ENCODE data around the gene LATS2. TPM values are rescaled to one million over a fixed set of nuclear protein-coding genes. Genes with fewer than 3 reads are reported as not detected.

Gene LATS2
- total RNA-seq, 3 donors from 2014 or later, result 0.71 to 1.3 (median 1.2) TPM

DNA sequence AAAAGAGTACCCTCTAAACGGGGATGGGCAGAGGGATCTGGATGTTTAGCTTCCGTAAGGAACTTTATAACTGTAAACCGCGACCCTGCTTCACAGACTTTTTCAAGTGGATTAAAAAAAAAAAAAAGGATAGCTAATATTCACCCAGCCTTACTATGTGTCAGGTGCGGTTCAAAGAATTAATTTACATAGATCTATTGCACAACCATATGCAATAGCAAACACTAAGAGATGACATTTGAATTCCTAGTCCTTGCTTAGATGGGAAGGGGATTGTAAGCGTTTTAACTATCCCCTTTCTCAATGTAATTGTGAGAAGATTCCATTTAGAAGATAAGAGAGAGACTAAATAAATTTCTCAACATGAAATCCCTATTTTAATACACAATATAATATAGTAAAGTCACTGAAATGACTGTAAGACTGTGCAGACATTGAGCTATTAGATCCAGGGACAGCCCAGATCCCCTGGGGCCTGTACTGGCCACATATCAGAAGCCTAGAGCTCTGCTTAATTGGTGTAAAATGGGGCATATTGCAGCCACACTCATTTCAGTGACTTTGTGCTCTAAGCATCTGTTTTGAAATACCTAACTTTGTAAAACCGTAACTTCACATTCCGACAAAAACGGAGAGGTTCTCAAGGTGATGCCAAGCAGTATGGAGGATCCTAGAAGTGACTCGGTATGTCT, 13.6 kb downstream of the LATS2 start:
- Mint-ChIP-seq H3K9me3 (no peaks in the 10 kb centered on the region), H3K4me1 (ENCODE audit: low read depth) (no peaks in the 10 kb centered on the region), H3K36me3 (ENCODE audit: insufficient read depth) (no peaks in the 10 kb centered on the region), H3K27me3 (ENCODE audit: low read depth) (peaks cover 3% of the 10 kb centered on the region), H3K4me3 (no peak overlapping the region)
- ATAC-seq (no peak), DNase-seq (no peak)

DNA sequence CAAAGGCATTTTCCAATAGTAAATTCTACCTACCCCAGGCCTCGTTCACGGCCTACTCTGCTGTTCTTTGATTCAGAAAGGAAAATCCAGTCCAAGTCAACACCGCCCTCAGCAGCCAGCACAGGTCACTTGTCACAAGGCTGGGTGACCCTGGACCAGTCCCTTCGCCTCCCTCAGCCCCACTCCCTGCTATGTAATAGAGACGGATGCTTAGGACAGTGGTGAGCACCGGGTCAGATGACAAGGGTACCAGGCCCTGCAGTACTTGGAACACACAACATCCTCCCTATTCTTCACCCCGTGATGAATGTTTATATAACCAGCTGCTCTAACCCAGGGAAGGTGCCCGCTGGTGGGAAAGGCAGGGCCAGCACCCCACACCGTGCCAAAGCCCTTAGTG, 14.3 kb downstream of the LATS2 start:
- Mint-ChIP-seq H3K4me1 (ENCODE audit: low read depth) (no peaks in the 10 kb centered on the region), H3K36me3 (ENCODE audit: insufficient read depth) (no peaks in the 10 kb centered on the region), H3K4me3 (no peak overlapping the region), H3K9me3 (no peaks in the 10 kb centered on the region), H3K27me3 (ENCODE audit: low read depth) (peaks cover 3% of the 10 kb centered on the region)
- ATAC-seq (no peak), DNase-seq (no peak)

DNA sequence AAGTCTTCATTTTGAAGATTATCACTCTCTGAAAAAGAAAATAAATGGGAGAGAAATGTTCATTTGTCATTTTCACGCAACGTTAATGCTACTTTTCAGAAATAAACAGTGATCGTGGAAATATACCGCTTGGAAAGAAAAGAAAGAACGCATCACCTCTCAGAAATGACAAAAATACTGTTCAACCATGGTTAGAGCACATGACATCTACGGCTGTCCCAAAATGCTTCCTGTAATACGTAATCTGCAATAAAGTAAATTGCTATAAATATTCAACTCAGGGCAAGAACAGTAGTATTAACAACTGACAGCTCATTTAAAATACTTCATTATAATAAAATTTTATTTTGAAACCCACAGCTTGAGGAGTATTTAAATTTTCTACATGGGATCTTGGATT, 15.2 kb downstream of the LATS2 start:
- Mint-ChIP-seq H3K36me3 (ENCODE audit: insufficient read depth) (no peaks in the 10 kb centered on the region), H3K4me3 (no peak overlapping the region), H3K4me1 (ENCODE audit: low read depth) (no peaks in the 10 kb centered on the region), H3K9me3 (no peaks in the 10 kb centered on the region), H3K27me3 (ENCODE audit: low read depth) (peaks cover 3% of the 10 kb centered on the region)
- no peak for DNase-seq
- no peak for ATAC-seq

DNA sequence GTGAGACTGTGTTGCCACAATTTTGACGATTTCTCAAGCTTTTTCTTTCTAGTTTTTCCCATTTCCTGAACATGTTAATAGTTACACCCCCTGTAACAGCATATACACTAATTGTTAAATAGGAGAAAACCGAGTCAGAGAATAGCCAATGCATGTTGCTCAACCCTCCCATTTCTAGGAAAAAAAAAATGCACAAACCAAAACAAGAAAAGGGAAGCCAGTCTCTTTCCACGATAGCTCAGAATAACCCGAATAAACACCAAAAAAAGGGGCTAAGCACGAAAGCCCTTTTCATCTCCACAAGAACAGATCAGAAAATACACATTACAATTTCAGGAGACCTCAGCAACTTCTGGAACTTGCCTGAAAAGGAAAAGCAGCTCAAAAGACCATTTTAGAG, 16.3 kb downstream of the LATS2 start:
- Mint-ChIP-seq H3K27me3 (ENCODE audit: low read depth) (peaks cover 3% of the 10 kb centered on the region), H3K36me3 (ENCODE audit: insufficient read depth) (no peaks in the 10 kb centered on the region), H3K9me3 (no peaks in the 10 kb centered on the region), H3K4me3 (no peak overlapping the region), H3K4me1 (ENCODE audit: low read depth) (no peaks in the 10 kb centered on the region)
- no peak for ATAC-seq
- DNase-seq, result no peak

DNA sequence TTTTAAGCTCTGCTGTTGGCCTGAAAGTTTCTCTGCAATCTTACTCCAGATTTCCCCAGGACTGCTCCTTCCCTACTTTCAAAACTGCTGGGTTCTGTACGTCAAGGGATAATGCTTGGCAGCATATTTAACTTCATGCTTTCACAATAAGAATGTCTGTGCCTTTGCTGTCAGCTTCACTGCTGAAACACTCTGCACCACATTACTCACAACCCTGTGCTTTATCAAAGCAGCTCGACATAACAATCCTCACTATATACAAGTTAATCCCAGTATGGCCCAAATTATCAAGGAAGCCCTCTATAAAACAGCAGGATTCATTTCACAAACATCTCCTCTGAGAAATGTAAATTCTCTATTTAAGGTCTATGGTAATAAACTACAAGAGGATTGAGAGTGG, 17.5 kb downstream of the LATS2 start:
- Mint-ChIP-seq H3K9me3 (no peaks in the 10 kb centered on the region), H3K4me3 (no peak overlapping the region), H3K36me3 (ENCODE audit: insufficient read depth) (no peaks in the 10 kb centered on the region), H3K27me3 (ENCODE audit: low read depth) (peaks cover 3% of the 10 kb centered on the region), H3K4me1 (ENCODE audit: low read depth) (peaks cover 7% of the 10 kb centered on the region)
- ATAC-seq (no peak), DNase-seq (no peak)

DNA sequence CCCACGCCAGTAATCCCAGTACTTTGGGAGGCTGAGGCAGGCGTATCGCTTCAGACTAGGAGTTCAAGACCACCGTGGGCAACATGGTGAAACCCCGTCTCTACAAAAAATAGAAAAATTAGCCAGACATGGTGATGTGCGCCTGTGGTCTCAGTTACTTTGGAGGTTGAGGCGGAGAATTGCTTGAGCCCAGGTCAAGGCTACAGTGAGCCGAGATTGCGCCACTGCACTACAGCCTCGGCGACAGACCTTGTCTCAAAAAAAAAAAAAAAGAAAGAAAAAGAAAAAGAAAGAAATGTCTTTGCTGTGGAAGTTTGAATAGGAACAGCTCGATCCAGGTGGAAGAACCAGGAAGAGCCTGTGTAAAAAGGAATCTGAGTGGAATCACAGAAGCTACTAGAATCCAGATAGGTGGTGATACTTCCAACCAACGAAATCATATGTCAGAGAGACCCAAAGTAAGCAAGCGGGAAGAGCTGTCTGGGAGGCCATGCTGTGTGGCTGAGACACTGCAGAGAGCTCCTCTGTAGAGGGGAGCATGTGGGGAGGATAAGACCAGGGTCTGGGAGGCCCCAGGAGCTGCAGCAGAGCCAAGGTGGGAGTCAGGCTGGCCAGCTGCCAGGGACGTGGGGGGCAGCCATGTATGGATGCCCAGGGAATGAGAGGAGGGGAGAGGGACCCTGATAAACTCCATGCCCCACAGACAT, 21.1 kb downstream of the LATS2 start:
- DNase-seq, result no peak
- Mint-ChIP-seq H3K4me3 (no peak overlapping the region), H3K4me1 (ENCODE audit: low read depth) (peaks cover 11% of the 10 kb centered on the region), H3K9me3 (no peaks in the 10 kb centered on the region), H3K27me3 (ENCODE audit: low read depth) (peaks cover 3% of the 10 kb centered on the region), H3K36me3 (ENCODE audit: insufficient read depth) (no peaks in the 10 kb centered on the region)
- no peak for ATAC-seq

DNA sequence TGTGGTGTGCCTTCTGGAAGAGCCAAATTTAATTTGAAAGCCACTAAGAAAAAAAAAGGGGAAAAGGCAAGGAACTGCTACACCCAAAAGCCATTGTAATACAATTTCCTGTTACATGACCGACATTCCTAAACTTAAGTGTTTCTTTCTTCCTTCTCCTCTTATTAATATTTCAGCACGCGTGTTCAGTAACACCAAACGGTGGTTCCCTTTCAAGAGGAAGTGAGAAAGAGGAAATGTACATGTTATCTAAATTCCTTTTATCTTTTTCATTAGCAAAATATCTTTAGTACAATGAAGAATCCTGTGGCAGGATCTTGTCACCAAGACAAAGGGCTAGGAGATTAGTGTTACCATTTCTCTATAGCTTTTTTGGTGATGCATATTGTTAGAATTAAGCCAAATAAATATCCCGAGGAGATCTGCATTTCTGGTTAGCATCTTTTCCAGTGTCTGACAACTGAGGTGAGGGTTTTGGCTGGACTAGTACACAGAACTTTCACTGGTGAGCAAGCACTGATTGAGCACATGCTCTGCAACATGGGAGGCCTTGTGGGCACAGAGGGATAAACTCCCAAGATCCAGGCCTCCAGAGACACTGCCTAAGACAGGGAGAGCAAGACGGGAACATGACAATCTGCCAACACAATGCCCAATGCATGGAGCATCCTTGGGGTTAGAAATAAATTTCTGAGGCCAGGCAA, 22.1 kb downstream of the LATS2 start:
- H3K4me1 Mint-ChIP-seq (ENCODE audit: low read depth), result peaks cover 12% of the 10 kb centered on the region
- H3K4me3 Mint-ChIP-seq, result no peak overlapping the region
- H3K27me3 Mint-ChIP-seq (ENCODE audit: low read depth), result no peaks in the 10 kb centered on the region
- no peak for DNase-seq
- no peaks in the 10 kb centered on the region for H3K9me3 Mint-ChIP-seq
- no peaks in the 10 kb centered on the region for H3K36me3 Mint-ChIP-seq (ENCODE audit: insufficient read depth)
- no peak for ATAC-seq

DNA sequence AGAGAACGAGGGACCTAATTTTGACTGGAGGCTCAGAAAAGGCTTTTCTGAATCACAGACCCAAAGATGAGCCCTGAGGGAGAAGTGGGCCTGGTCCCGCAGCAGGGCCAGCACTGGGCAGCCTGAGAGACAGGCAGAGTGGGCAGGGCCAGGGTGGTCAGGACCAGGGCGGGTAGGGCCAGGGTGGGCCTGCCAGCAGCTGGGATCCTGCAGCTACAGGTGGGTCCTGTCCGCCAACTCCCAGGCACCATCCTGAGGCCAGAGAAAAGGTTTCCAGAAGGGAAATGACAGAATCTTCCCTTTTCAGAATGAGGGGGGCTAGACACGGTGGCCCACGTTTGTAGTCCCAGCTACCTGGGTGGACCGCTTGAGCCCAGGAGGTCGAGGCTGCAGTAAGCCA, 23.7 kb downstream of the LATS2 start:
- no peaks in the 10 kb centered on the region for H3K27me3 Mint-ChIP-seq (ENCODE audit: low read depth)
- no peak for ATAC-seq

DNA sequence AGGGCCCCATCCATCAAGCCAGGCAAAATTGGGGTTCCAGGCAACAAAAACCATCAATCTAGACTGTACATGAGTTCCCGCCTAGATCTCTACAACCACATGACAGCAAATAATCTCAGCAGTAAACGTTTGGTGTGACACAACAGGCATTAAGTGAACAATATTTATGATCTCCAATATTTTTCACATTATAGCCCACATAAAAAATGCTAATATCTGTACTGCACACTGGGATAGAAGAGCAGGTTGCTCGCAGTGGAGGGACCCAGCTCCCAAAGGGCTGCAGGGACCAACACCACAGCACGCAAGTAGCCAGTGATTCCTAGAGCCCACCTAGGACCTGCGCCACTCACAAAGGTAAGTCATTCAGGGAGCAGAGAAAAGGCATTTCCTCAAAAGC, 25.9 kb downstream of the LATS2 start:
- H3K36me3 Mint-ChIP-seq (ENCODE audit: insufficient read depth), result no peaks in the 10 kb centered on the region
- no peak overlapping the region for H3K4me3 Mint-ChIP-seq
- no peaks in the 10 kb centered on the region for H3K9me3 Mint-ChIP-seq
- no peaks in the 10 kb centered on the region for H3K27me3 Mint-ChIP-seq (ENCODE audit: low read depth)
- DNase-seq, result no peak
- peaks cover 15% of the 10 kb centered on the region for H3K4me1 Mint-ChIP-seq (ENCODE audit: low read depth)
- no peak for ATAC-seq

More for the DNA sequence above, 23.7 kb downstream of the LATS2 start:
- Mint-ChIP-seq H3K36me3 (ENCODE audit: insufficient read depth) (no peaks in the 10 kb centered on the region), H3K4me1 (ENCODE audit: low read depth) (peaks cover 15% of the 10 kb centered on the region), H3K4me3 (no peak overlapping the region), H3K9me3 (no peaks in the 10 kb centered on the region)
- no peak for DNase-seq

DNA sequence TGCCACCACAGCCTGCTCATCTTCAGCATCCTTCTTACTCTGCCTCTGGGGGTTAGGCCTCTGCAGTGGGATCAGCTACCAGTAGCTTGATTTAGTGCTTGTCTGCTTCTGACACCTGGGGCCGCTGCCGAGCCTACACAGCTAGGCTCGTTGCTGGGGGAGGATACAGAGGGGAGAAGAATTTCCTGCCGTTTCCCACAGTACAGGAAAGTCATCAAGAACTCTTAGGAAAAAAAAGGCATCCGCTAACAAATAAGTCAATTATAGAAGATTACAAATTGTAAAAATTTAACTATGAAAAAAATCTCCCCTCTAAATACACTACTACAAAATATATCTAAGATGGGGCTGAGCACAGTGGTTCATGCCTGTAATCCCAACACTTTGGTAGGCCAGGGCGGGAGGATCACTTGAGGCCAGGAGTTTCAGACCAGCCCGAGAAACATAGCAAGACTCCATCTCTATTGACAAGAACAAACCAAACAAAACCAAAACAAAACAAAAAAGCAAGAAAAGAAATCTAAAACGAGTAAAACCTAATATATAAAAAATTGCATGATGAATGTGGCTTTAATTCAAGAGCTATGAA, 26.7 kb downstream of the LATS2 start:
- ATAC-seq, result peak in 1 of 2 donors; percentile 23
- no peaks in the 10 kb centered on the region for H3K9me3 Mint-ChIP-seq
- no peaks in the 10 kb centered on the region for H3K36me3 Mint-ChIP-seq (ENCODE audit: insufficient read depth)
- peaks cover 15% of the 10 kb centered on the region for H3K4me1 Mint-ChIP-seq (ENCODE audit: low read depth)
- H3K27me3 Mint-ChIP-seq (ENCODE audit: low read depth), result no peaks in the 10 kb centered on the region
- no peak for DNase-seq
- no peak overlapping the region for H3K4me3 Mint-ChIP-seq

DNA sequence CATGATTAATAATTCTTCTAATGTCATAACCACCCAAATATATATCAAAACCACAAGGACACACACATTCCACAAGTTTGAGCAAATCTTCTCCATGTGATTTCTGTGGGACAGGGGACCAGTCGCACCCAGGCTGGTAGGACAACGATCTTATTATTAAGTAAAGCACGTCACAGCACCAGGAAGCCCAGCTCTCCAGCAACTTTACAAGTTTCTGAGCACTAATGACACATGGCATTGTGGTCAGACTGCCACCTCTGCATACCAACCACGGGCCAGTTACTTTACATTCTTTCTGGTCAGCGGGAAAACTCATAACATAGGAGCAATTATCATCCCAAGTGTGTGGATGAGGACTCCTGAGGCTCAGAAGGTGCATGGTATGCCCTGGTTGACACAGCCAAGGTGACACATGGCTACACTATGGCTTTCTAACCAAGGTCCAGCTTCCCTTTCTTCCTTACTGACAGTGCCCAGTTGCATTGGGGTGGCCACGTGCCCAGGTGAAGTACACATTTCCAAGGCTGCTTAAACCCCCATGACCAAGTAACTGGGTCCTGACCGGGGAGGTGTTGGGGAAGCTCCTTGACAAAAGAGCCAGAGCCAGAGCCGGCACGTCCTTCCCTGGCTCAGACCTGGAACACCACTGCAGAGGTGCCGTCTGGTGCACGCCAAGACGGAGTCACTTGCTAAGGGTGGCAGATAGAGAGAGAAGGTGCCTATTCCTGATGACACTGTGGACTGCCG, 27.4 kb downstream of the LATS2 start:
- Mint-ChIP-seq H3K36me3 (ENCODE audit: insufficient read depth) (no peaks in the 10 kb centered on the region), H3K27me3 (ENCODE audit: low read depth) (no peaks in the 10 kb centered on the region), H3K9me3 (no peaks in the 10 kb centered on the region), H3K4me1 (ENCODE audit: low read depth) (peaks cover 9% of the 10 kb centered on the region), H3K4me3 (no peak overlapping the region)
- DNase-seq (no peak), ATAC-seq (no peak)

DNA sequence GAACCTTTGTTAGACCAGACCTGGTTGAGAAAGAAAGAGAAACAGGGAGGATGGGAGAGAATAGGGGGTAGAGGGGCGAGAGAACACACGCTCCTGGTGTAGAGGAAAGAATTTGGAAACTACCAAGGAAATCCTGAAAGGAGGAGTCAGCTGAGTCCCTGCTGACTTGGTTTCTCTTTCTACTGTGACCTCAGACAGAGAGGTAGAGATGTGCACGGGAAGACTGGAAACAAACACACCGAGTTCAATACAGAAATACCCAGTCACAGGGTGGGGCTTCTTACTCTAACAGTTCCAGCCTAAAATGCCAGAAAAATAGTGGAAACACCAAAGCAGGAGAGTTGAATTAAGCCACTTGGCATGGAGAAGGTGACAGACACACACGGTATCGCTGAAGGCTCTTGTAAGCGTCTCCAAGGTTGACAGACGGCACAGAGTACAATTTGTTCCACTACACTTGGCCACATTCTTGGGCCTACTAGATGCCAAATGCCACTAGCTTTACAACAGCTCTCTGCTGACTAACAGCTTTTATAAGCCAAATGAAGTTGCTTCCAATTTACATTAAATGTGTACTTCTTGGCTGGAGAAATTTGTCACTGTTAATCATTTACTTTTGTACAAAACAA, 28.1 kb downstream of the LATS2 start:
- Mint-ChIP-seq H3K27me3 (ENCODE audit: low read depth) (no peaks in the 10 kb centered on the region), H3K4me1 (ENCODE audit: low read depth) (peaks cover 7% of the 10 kb centered on the region), H3K4me3 (no peak overlapping the region), H3K9me3 (no peaks in the 10 kb centered on the region), H3K36me3 (ENCODE audit: insufficient read depth) (no peaks in the 10 kb centered on the region)
- no peak for DNase-seq
- ATAC-seq, result no peak

DNA sequence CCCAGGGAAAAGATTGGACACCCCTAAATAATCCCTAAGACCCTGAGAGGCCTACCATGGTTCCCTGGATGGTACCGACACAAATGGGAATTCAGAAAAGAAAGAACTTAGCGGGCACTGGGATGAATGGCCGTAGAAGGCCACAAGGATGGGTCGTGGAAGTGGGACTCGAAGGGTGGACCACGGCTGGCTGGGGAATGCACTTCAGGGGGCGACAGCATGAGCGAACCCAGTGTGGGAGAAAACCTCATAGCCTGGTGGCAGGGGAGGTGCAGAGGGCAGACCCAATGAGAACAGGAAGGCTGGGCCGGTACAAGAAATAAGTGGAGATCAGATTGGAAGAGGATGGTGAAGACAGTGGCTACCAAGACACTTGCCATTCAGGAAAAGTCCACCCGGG, 28.7 kb downstream of the LATS2 start:
- peaks cover 7% of the 10 kb centered on the region for H3K4me1 Mint-ChIP-seq (ENCODE audit: low read depth)
- H3K9me3 Mint-ChIP-seq, result no peaks in the 10 kb centered on the region
- H3K4me3 Mint-ChIP-seq, result no peak overlapping the region
- DNase-seq, result no peak
- no peak for ATAC-seq
- H3K27me3 Mint-ChIP-seq (ENCODE audit: low read depth), result no peaks in the 10 kb centered on the region
- H3K36me3 Mint-ChIP-seq (ENCODE audit: insufficient read depth), result no peaks in the 10 kb centered on the region

Data from activated T-cell treated with anti-CD3 and anti-CD28 coated beads, Interleukin-2, amount 50 U/mL, for 4 hours (primary cell).